Heart left ventricle (tissue), 16 donors: ENCODE data around the gene PTPDC1. TPM values are rescaled to one million over a fixed set of nuclear protein-coding genes. Genes with fewer than 3 reads are reported as not detected.
A peak's percentile ranks its signal among the peaks of the same experiment; 100 is the strongest.

ENCODE experiments used
- ATAC-seq, 4 donors: fragments of 200-7000 bp; cut with Tn5 transposase; one replicate each; pipeline ENCODE4 v1.9.1; 2020 to 2022; ENCODE audit warnings: moderate library complexity in 4 of 4, mild to moderate bottlenecking in 3 of 4, moderate number of reproducible peaks in 1 of 4
- DNase-seq, 5 donors: peaks; one replicate each; pipeline ENCODE4 v3.0.0-alpha.2; 2020
- H3K27ac ChIP-seq, 12 donors: fragments of 200-600 bp; sonication (generic) in 4 of 12; one replicate each; pipeline versions ENCODE4 v1.5.0 to v1.8.0; 2016 to 2022; ENCODE audit warnings: mild to moderate bottlenecking in 2 of 12
- H3K27me3 ChIP-seq, 9 donors: fragments of 200-600 bp; sonication (generic) in 2 of 9; one replicate each; pipeline versions ENCODE4 v1.5.1 to v1.8.0; 2016 to 2022; ENCODE audit warnings: mild to moderate bottlenecking in 3 of 9
- H3K36me3 ChIP-seq, 9 donors: fragments of 200-600 bp; sonication (generic) in 2 of 9; one replicate each; pipeline versions ENCODE4 v1.5.0 to v1.8.0; 2018 to 2022; ENCODE audit warnings: mild to moderate bottlenecking in 2 of 9
- H3K4me1 ChIP-seq, 12 donors: fragments of 200-600 bp; sonication (generic) in 4 of 12; one replicate each; pipeline versions ENCODE4 v1.5.0 to v1.8.0; 2016 to 2022; ENCODE audit warnings: mild to moderate bottlenecking in 3 of 12
- H3K4me3 ChIP-seq, 12 donors: fragments of 200-600 bp; sonication (generic) in 4 of 12; one replicate each; pipeline versions ENCODE4 v1.5.0 to v1.8.0; 2017 to 2022; ENCODE audit warnings: mild to moderate bottlenecking in 9 of 12, moderate library complexity in 4 of 12
- H3K9me3 ChIP-seq, 12 donors: fragments of 200-600 bp; sonication (generic) in 4 of 12; one replicate each; pipeline versions ENCODE4 v1.5.0 to v1.8.0; 2016 to 2022; ENCODE audit warnings: mild to moderate bottlenecking in 1 of 12
- POLR2A ChIP-seq, 2 donors: fragments of 450-650 bp; IDR thresholded peaks; one replicate each; pipeline ENCODE4 v1.6.1; 2017; ENCODE audit warnings: antibody characterized with exemption in 2 of 2, mild to moderate bottlenecking in 2 of 2, moderate library complexity in 2 of 2
- WGBS, 4 donors: extraction: QIAGEN DNeasy Blood & Tissue Kit in 2 of 4; methylation state at CpG; one replicate each; pipeline versions ENCODE4 v1.1.5 to v1.1.7; 2013 to 2018; 5-methylcytosine and 5-hydroxymethylcytosine counted together
- intact Hi-C, 10 donors: fragments of 100-400 bp; cut with DNase I; formaldehyde crosslinking; loops; one replicate each; pipeline versions ENCODE4 v1.11.1 to v1.14.2; 2022
- polyA plus RNA-seq, 2 donors: library from polyadenylated mRNA; stranded (reverse); fragments of 200-250 nt; gene quantifications; one replicate each; pipeline ENCODE4 v1.2.3, GENCODE V29; 2013
- total RNA-seq, 9 donors: library from RNA; depleted of rRNA in 2 of 9; stranded (reverse); fragments of >200 nt in 2 of 9; fragmentation: NEBNext Ultra II Directional in 3 of 9; extraction: Animal tissue kit (Norgen Biotek cat#: 25700) in 3 of 9; gene quantifications; one replicate each; pipeline versions ENCODE4 v1.1.0 to v1.2.4, GENCODE V29; 2016 to 2023
- TF ChIP-seq, protein P1 (sequence below), 12 donors: fragments of 200-600 bp; sonication (generic) in 4 of 12; IDR thresholded peaks; one replicate each; pipeline versions ENCODE4 v1.5.0 to v1.8.0; 2018 to 2022; ENCODE audit warnings: antibody characterized with exemption in 12 of 12, mild to moderate bottlenecking in 5 of 12
- donor health status: ischemic (EF 13 %, LVEDD 7.1; RV severe dilation, severe dysfunction).
- donor health status: healthy with polysubstance abuse.
- donor health status: DM: no; HTN: yes; CAD: no.
- donor health status: DM: no; HTN: no; CAD: no.
- donor health status: ischemic (EF 25% LVEDD 6.9; RV normal size, moderate dysfunction).
- donor health status: ischemic (EF 25% LVEDD 5.7; RV mildly dilated, moderate dysfunction).
- donor health status: healthy.
- donor health status: DM: yes; HTN: yes; CAD: no.
- donor health status: ischemic (EF 35%, LVEDD 5.7; RV mildly dilated, moderate dysfunction).
- donor health status: nonischemic (EF 11% LVEDD 7.7; RV severe dilation, severe dysfunction).
- donor health status: DM: yes; HTN: yes; CAD: no.
- donor health status: PGD.
- donor health status: ischemic (EF 29% LVEDD 5.4; RV normal size, mild dysfunction).
- donor health status: nonischemic (EF 23%, LVEDD 6.1; RV moderate dilation, normal function).

Gene PTPDC1
- total and polyA plus RNA-seq, 11 donors, result 6.0 to 12.3 (median 7.9) TPM

DNA sequence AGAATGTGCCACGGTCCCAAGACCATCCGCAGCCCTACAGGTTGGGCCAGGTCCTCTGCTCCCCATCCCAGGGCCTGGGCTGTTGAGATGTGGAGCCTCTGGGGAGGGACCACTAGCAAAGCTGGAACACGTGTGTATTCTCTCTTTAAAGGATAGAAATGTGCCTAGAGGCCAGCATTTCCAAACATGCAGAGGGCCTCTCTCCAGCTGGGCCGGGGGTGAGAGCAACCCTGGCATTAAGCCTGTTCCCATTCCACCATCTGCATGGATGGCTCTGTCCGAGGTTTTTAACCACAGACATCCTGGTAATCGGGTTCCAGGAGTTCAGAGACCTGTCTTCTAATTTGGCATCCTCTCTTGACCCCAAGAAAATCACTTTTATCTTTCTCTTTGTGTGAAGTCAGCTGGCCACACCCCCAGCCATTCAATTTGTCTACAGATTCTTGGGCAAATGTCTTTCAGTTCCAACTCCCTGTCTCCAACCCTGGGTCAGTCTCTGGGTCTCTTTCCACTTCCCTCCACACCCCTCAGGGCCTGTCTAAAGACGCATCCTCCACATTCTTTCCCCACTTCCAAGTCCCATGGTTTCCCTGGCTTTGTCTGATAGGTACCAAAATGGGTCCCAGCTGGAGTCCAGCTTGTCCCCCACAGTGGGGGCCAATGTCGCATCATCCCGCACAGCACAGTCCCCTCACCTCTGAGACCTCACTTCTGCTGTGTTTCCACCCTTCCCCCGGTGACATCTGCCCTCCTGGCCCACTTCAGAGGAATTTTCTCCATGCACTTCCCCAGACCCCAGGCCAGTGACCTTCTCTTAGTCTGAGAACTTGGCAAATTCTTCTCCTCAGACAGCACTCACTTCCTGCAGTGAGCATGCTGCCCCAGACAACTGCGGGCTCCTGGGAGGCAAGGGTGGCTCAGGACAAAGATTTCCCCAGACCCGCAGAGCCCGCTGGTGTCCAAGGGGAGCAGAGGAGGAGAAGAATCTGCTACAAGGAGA lies 56.8 kb downstream of the PTPDC1 start:
- Histone ChIP-seq H3K36me3 (no peaks in the 10 kb centered on the region), H3K27ac (peak overlapping the region; percentile 53 to 91 (median 82)), H3K4me3 (no peak overlapping the region), H3K27me3 (no peaks in the 10 kb centered on the region), H3K4me1 (peaks cover 0 to 38% (median 29%) of the 10 kb centered on the region in 12 donors), H3K9me3 (no peaks in the 10 kb centered on the region)
- no peak for TF ChIP-seq POLR2A (IDR thresholded peaks at IDR 0.05)
- TF ChIP-seq, protein P1, sequence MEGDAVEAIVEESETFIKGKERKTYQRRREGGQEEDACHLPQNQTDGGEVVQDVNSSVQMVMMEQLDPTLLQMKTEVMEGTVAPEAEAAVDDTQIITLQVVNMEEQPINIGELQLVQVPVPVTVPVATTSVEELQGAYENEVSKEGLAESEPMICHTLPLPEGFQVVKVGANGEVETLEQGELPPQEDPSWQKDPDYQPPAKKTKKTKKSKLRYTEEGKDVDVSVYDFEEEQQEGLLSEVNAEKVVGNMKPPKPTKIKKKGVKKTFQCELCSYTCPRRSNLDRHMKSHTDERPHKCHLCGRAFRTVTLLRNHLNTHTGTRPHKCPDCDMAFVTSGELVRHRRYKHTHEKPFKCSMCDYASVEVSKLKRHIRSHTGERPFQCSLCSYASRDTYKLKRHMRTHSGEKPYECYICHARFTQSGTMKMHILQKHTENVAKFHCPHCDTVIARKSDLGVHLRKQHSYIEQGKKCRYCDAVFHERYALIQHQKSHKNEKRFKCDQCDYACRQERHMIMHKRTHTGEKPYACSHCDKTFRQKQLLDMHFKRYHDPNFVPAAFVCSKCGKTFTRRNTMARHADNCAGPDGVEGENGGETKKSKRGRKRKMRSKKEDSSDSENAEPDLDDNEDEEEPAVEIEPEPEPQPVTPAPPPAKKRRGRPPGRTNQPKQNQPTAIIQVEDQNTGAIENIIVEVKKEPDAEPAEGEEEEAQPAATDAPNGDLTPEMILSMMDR (IDR thresholded peaks at IDR 0.05), result no peak
- intact Hi-C loops, result loop anchor here in 3 of 10 donors (1.0 to 10.0 kb wide), 3 partner anchors 16 to 59 kb away; partner anchors contain the start of gene PTPDC1 (in 2 of the 3)
- DNase-seq (peak in 3 of 5 donors; percentile 32 to 64 (median 60)), ATAC-seq (peak; percentile 5 to 64 (median 19))
- 61 to 78% (median 69%) methylated on average over 13 of the region's 13 CpGs for WGBS, 4 donors

DNA sequence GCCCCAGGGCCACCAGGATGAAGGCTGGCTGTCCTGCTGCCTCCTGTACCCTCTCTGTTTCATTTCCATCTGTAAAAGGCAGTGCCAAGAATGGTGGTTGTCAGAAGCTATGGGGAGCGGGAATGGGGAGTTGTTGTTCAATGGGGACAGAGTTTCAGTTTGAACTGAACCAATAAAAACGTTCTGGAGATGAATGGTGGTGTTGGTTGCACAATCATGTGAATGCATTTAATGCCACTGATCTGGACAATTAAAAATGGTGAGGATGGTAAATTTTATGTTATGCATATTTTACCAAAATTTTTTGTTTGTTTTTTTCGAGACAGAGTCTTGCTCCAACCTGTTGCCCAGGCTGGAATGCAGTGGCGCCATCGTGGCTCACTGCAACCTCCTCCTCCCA lies 58.1 kb downstream of the PTPDC1 start:
- ATAC-seq (no peak), DNase-seq (no peak)
- intact Hi-C loops, result loop anchor here in 2 of 10 donors (5.0 to 10.0 kb wide), 2 partner anchors 58 to 60 kb away; partner anchors contain the start of gene PTPDC1 (in 2 of the 2)
- Histone ChIP-seq H3K9me3 (no peaks in the 10 kb centered on the region), H3K27me3 (no peaks in the 10 kb centered on the region), H3K4me1 (peaks cover 0 to 38% (median 29%) of the 10 kb centered on the region in 12 donors), H3K4me3 (no peak overlapping the region), H3K27ac (peak overlapping the region in 7 of 12 donors; percentile 53 to 89 (median 80)), H3K36me3 (no peaks in the 10 kb centered on the region)
- TF ChIP-seq, protein P1 (IDR thresholded peaks at IDR 0.05), result no peak
- no peak for TF ChIP-seq POLR2A (IDR thresholded peaks at IDR 0.05)
- WGBS, 4 donors, result 92 to 95% (median 94%) methylated on average over 5 of the region's 5 CpGs

DNA sequence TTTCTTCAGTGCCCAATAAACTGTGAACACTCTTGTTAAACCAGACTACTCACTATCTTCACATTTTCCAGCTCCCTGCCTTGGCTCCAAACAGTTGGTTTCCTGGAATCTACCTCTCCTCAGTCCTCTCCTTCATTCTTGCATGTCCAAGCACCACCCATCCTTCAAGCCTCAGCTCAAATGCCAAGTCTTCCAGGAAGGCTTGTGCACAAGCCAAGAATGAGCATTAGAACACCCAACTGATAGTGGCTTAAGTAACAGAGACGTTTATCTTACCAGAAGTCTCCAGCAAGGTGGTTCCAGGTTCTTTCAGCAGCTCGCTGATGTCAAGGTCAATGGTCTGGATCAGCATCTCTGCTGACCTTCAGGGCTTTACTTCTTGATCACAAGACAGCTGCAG lies 60.1 kb downstream of the PTPDC1 start:
- no peak overlapping the region for H3K27ac ChIP-seq
- 54 to 67% (median 63%) methylated on average over 2 of the region's 2 CpGs for whole genome bisulfite sequencing, 4 donors
- no peak for ATAC-seq

More for the DNA sequence above, 60.1 kb downstream of the PTPDC1 start:
- no peaks in the 10 kb centered on the region for H3K36me3 ChIP-seq
- no peak for DNase-seq
- no peak overlapping the region for H3K4me3 ChIP-seq
- TF ChIP-seq, protein P1 (IDR thresholded peaks at IDR 0.05), result no peak
- no peak for TF ChIP-seq POLR2A (IDR thresholded peaks at IDR 0.05)
- no peaks in the 10 kb centered on the region for H3K27me3 ChIP-seq
- H3K4me1 ChIP-seq, result peaks cover 0 to 27% (median 21%) of the 10 kb centered on the region in 12 donors
- intact Hi-C loops, result loop anchor here in 2 of 10 donors (5.0 to 10.0 kb wide), 2 partner anchors 60 to 62 kb away; partner anchors contain the start of gene PTPDC1 (in 2 of the 2)
- no peaks in the 10 kb centered on the region for H3K9me3 ChIP-seq
